HL-60 (cell line): Measurements from ENCODE around the gene KRT27.
"Not testable (repeated sequence)": the region's sequence is repeated elsewhere in the genome, so short reads cannot be mapped to it uniquely, and the experiment has no call there.

Experiments used
- DNase-seq, 2 experiments: peaks; one replicate each; pipeline ENCODE4 v3.0.0-alpha.2; 2010 to 2020; ENCODE audit warnings: low read depth in 1 of 2, low spot score in 1 of 2
- H3K27ac ChIP-seq: fragments of 250-450 bp; sonication (Bioruptor Pico); replicated peaks from 2 replicates; pipeline ENCODE4 v1.5.1; 2020; ENCODE audit warnings: mild to moderate bottlenecking, moderate library complexity
- H3K27me3 ChIP-seq: fragments of 250-450 bp; sonication (Bioruptor Pico); 2 replicates; pipeline ENCODE4 v1.5.1; 2021; ENCODE audit warnings: mild to moderate bottlenecking, moderate library complexity; ENCODE audit not compliant: insufficient read depth, poor library complexity, severe bottlenecking
- H3K4me3 ChIP-seq: replicated peaks from 2 replicates; pipeline ENCODE4 v1.5.1; 2011; ENCODE audit warnings: mild to moderate bottlenecking, control low read depth, low read length; ENCODE audit not compliant: insufficient read depth
- CTCF ChIP-seq: IDR thresholded peaks from one replicate; pipeline ENCODE4 v1.5.1; 2011; ENCODE audit warnings: low read length, control low read depth, inconsistent platforms; ENCODE audit not compliant: insufficient read depth
- GABPA ChIP-seq: IDR thresholded peaks from 2 replicates; pipeline ENCODE4 v1.6.1; 2012; ENCODE audit warnings: low read depth
- POLR2AphosphoS5 ChIP-seq: IDR thresholded peaks from 2 replicates; pipeline ENCODE4 v1.6.1; 2012; ENCODE audit warnings: low read depth
- REST ChIP-seq: IDR thresholded peaks from 2 replicates; pipeline ENCODE4 v1.6.1; 2012; ENCODE audit warnings: low read depth; ENCODE audit not compliant: insufficient replicate concordance
- SPI1 ChIP-seq: IDR thresholded peaks from 2 replicates; pipeline ENCODE4 v1.6.1; 2012; ENCODE audit warnings: low read depth, mild to moderate bottlenecking, borderline replicate concordance

KRT27 gene

GRCh38 chr17:40816569-40816968, 34.2 kb upstream of the KRT27 start:
- H3K4me3 ChIP-seq, result no peak overlapping the region
- H3K27ac ChIP-seq, result no peak overlapping the region
- DNase-seq, result no peak
- peaks cover 3% of the 10 kb centered on the region for H3K27me3 ChIP-seq
- TF ChIP-seq SPI1 (no peak), REST (no peak), GABPA (no peak), POLR2AphosphoS5 (no peak), CTCF (no peak)

- peaks cover 13% of the 10 kb centered on the region for H3K27me3 ChIP-seq
- TF ChIP-seq POLR2AphosphoS5 (no peak), GABPA (no peak), SPI1 (no peak)
- no peak overlapping the region for H3K4me3 ChIP-seq
- H3K27ac ChIP-seq, result no peak overlapping the region
- no peak for DNase-seq
Observed at GRCh38 chr17:40815381-40815780, 33.0 kb upstream of the KRT27 start.

- not testable (repeated sequence) for DNase-seq, H3K27ac ChIP-seq, H3K4me3 ChIP-seq
- H3K27me3 ChIP-seq, result peaks cover 19% of the 10 kb centered on the region
Observed at GRCh38 chr17:40814657-40815056, 32.3 kb upstream of the KRT27 start.

- Histone ChIP-seq H3K27ac (no peak overlapping the region), H3K4me3 (no peak overlapping the region), H3K27me3 (peaks cover 19% of the 10 kb centered on the region)
- no peak for DNase-seq
- TF ChIP-seq POLR2AphosphoS5, result no peak
- TF ChIP-seq REST, result no peak
- TF ChIP-seq SPI1, result no peak
- TF ChIP-seq GABPA, result no peak
- TF ChIP-seq CTCF, result no peak
Observed at GRCh38 chr17:40813804-40814203, 31.5 kb upstream of the KRT27 start.

GRCh38 chr17:40812639-40813038, 30.3 kb upstream of the KRT27 start:
- peaks cover 19% of the 10 kb centered on the region for H3K27me3 ChIP-seq
- TF ChIP-seq SPI1 (no peak), REST (no peak), GABPA (no peak), POLR2AphosphoS5 (no peak), CTCF (no peak)
- DNase-seq, result no peak
- no peak overlapping the region for H3K4me3 ChIP-seq
- no peak overlapping the region for H3K27ac ChIP-seq
